ENCODE results near the gene FGFR3. TPM values are rescaled to one million over a fixed set of nuclear protein-coding genes. Genes with fewer than 3 reads are reported as not detected.

The FGFR3 gene
- total RNA-seq, 3 donors from 2014 or later (not counting 1 experiment from before 2014, with no cell fraction given), result not detected

- peak; percentile 26 to 35 for DNase-seq
- Histone ChIP-seq H3K4me3 (ENCODE audit: low read length) (peak overlapping the region; percentile 29), H3K9me3 (ENCODE audit: control insufficient read depth, insufficient read depth, low read length) (no peaks in the 10 kb centered on the region), H3K27ac (ENCODE audit: low read length) (peak overlapping the region; percentile 31), H3K4me1 (ENCODE audit: control insufficient read depth, insufficient read depth, low read length) (peaks cover 20% of the 10 kb centered on the region), H3K36me3 (ENCODE audit: control insufficient read depth, insufficient read depth, low read length) (no peaks in the 10 kb centered on the region), H3K27me3 (ENCODE audit: control insufficient read depth, insufficient read depth, low read length) (no peaks in the 10 kb centered on the region)
- Mint-ChIP-seq H3K4me3 (peak overlapping the region; percentile 83), H3K9me3 (no peaks in the 10 kb centered on the region), H3K27me3 (ENCODE audit: low read depth in 2 of 2) (no peaks in the 10 kb centered on the region), H3K27ac (peak overlapping the region; percentile 74 to 77), H3K4me1 (peaks cover 26 to 46% of the 10 kb centered on the region in 2 donors), H3K36me3 (no peaks in the 10 kb centered on the region)
- ATAC-seq, result peak; percentile 4 to 40 (median 27)
- intact Hi-C loops (cut with micrococcal nuclease), result loop anchor here (1.0 to 5.0 kb wide), 3 partner anchors 15 to 133 kb away; partner anchors contain the start of genes NSD2, TACC3 and TMEM129
- WGBS (ENCODE audit: insufficient coverage), result under 1% methylated on average over 92 of the region's 92 CpGs
- TF ChIP-seq CTCF (IDR thresholded peaks at IDR 0.05), result no peak
Measured at GRCh38 chr4:1855333-1856070, 62.4 kb downstream of the FGFR3 start.

- peak; percentile 84 to 95 for DNase-seq
Measured at GRCh38 chr4:1856071-1856942, 63.2 kb downstream of the FGFR3 start, which contains the start of gene LETM1. LETM1 (minus strand) TSS chr4:1856156; CDS start chr4:1855950, 206 bp downstream.

GRCh38 chr4:1856943-1857699, 64.0 kb downstream of the FGFR3 start:
- Mint-ChIP-seq H3K4me3 (peak overlapping the region; percentile 81), H3K4me1 (peaks cover 24 to 36% of the 10 kb centered on the region in 2 donors), H3K9me3 (no peaks in the 10 kb centered on the region), H3K27me3 (ENCODE audit: low read depth in 2 of 2) (no peaks in the 10 kb centered on the region), H3K36me3 (no peaks in the 10 kb centered on the region), H3K27ac (peak overlapping the region in 1 of 2 donors; percentile 67)
- H3K27ac ChIP-seq (ENCODE audit: low read length), result peak overlapping the region; percentile 23
- 36% methylated on average over 30 of the region's 32 CpGs for WGBS (ENCODE audit: insufficient coverage)
- peak overlapping the region; percentile 92 for H3K4me3 ChIP-seq (ENCODE audit: low read length)
- ATAC-seq (no peak), DNase-seq (peak in 1 of 2 donors; percentile 20)
- no peak for TF ChIP-seq CTCF (IDR thresholded peaks at IDR 0.05)
- intact Hi-C loops (cut with micrococcal nuclease), result loop anchor here (1.0 to 5.0 kb wide), 3 partner anchors 14 to 135 kb away; partner anchors contain the start of genes NSD2, TACC3 and TMEM129
- no peaks in the 10 kb centered on the region for H3K36me3 ChIP-seq (ENCODE audit: control insufficient read depth, insufficient read depth, low read length)
- H3K27me3 ChIP-seq (ENCODE audit: control insufficient read depth, insufficient read depth, low read length), result no peaks in the 10 kb centered on the region
- H3K4me1 ChIP-seq (ENCODE audit: control insufficient read depth, insufficient read depth, low read length), result peaks cover 25% of the 10 kb centered on the region
- H3K9me3 ChIP-seq (ENCODE audit: control insufficient read depth, insufficient read depth, low read length), result no peaks in the 10 kb centered on the region

More at GRCh38 chr4:1856071-1856942, 63.2 kb downstream of the FGFR3 start, which contains the start of gene LETM1:
- H3K27me3 ChIP-seq (ENCODE audit: control insufficient read depth, insufficient read depth, low read length), result no peaks in the 10 kb centered on the region
- Mint-ChIP-seq H3K4me3 (peak within 1 kb of the TSS; percentile 83), H3K4me1 (peaks cover 26 to 40% of the 10 kb centered on the region in 2 donors), H3K36me3 (no peaks in the 10 kb centered on the region), H3K27me3 (ENCODE audit: low read depth in 2 of 2) (no peaks in the 10 kb centered on the region), H3K9me3 (no peaks in the 10 kb centered on the region), H3K27ac (peak within 1 kb of the TSS; percentile 74 to 77)
- under 1% methylated on average over 107 of the region's 107 CpGs for WGBS (ENCODE audit: insufficient coverage)
- H3K4me3 ChIP-seq (ENCODE audit: low read length), result peak within 1 kb of the TSS; percentile 92
- no peaks in the 10 kb centered on the region for H3K36me3 ChIP-seq (ENCODE audit: control insufficient read depth, insufficient read depth, low read length)
- H3K4me1 ChIP-seq (ENCODE audit: control insufficient read depth, insufficient read depth, low read length), result peaks cover 20% of the 10 kb centered on the region
- peak; percentile 96 to 99 (median 96) for ATAC-seq
- peak within 1 kb of the TSS; percentile 53 for H3K27ac ChIP-seq (ENCODE audit: low read length)
- no peak for TF ChIP-seq CTCF (IDR thresholded peaks at IDR 0.05)
- intact Hi-C loops (cut with micrococcal nuclease), result loop anchor here (1.0 to 5.0 kb wide), 3 partner anchors 14 to 134 kb away; partner anchors contain the start of genes NSD2, TACC3 and TMEM129
- H3K9me3 ChIP-seq (ENCODE audit: control insufficient read depth, insufficient read depth, low read length), result no peaks in the 10 kb centered on the region
